Stimulated activated CD8-positive, alpha-beta memory T cell treated with anti-CD3 and anti-CD28 coated beads, Interleukin-15, amount 100 ng/mL, for 48 hours (primary cell): ENCODE data around the gene RASSF7.
A peak's percentile ranks its signal among the peaks of the same experiment; 100 is the strongest.

ENCODE experiments used
- DNase-seq, 2 donors: peaks; one replicate each; pipeline ENCODE4 v3.0.0-alpha.2; 2020; ENCODE audit warnings: low read depth in 2 of 2

Gene RASSF7

DNA sequence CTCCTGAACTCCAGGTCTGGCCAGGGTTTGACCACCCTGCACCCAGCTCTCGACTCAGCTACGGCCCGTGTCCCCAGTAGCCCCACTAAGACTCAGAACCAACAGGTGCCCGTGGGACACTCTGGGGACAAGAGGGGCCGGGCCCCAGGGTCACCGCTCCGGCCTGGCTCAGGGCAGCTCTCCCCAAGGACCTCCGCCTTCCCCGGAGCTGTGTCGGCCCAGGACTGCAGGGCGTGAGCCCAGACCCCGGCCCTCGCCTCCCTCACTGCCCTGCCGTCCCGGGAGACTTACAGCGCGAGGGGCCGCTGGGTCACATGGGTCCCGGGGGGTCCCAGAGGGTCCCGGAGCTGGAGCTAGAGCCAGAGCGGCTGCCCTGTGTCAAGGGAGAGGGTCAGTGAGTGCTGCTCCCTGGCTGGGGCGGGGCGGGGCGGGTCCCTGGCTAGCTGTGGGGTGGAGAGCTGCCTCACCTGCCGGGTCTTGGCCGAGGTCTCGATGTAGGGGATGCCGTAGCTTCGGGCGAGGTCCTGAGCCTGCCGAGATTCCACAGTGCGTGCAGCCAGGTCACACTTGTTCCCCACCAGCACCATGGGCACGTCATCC is 27.7 kb upstream of the RASSF7 start:
- DNase-seq: no peak

DNA sequence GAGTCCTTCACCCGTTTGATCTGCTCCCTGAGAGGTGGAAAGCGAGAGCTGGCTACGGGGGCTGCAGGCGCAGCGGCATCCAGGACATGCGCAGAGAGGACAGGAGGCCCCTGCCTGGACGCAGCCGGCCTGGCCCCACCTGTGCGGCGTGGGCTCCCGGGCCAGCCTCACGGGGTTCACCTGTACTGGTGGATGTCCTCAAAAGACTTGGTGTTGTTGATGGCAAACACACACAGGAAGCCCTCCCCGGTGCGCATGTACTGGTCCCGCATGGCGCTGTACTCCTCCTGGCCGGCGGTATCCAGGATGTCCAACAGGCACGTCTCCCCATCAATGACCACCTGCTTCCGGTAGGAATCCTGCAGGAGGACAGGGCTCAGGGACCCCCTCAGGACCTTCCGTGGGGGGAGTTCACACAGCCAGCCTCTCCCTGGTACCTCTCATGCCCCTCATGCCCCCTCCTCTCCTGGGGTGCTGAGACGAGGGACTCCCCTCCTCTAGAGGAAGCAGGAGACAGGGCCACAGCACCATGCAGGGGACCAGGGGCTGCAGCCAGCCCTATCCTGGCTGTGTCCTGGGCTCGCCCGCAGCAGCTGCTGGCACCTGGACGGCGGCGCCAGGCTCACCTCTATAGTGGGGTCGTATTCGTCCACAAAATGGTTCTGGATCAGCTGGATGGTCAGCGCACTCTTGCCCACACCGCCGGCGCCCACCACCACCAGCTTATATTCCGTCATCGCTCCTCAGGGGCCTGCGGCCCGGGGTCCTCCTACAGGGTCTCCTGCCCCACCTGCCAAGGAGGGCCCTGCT is 27.0 kb upstream of the RASSF7 start:
- no peak for DNase-seq

DNA sequence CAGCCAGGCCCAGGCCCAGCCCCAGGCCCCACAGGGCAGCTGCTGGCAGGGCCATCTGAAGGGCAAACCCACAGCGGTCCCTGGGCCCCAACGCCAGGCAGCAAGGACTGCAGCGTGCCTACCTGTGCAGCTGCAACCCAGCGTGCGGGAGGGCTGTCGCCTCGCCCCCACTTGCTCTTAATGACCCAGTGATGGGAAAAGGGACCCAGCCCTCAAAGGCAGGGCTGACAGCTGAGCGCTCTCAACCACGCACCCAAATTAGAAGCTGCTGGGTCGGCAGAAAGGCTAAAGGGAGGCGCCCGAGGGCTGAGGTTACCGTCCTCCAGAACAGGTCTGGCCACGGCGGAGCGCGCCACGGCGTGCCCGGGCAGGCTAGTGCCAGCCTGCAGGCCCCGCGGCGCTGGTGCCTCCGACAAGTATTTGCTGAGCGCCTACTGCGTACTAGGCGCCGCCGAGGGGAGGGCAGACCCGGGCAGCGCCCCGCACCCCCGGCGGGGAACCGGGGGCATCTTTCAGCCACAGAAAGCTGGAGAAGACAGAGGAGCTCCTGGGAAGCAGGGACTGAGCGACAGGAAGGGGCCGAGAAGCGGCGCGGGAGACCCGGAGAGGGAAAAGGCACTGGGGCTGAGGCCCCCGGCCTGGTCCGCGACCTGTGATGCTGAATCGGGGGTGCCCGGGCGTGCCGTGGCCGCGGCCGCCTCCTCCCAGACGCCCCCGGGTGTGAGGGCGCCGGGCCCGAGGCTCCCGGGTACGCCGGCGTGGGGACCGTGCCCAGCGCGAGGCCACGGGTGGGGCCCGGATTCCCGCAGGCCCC is 26.2 kb upstream of the RASSF7 start:
- no peak for DNase-seq

DNA sequence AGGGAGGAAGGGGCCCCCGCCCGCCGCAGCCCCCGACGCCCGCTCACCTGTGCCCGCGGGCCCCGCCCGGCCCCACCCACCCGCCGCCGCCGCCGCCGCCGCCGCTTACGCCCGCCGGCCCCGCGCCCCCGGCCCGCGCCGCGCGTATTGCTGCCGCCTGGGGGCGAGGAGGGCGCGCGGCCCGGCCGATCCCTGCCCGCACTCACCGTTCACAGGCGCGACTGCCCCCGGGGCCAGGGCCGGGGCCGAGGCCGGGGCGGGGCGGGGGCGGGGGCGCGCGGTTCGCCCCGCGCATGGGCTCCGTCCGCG is 25.6 kb upstream of the RASSF7 start:
- no peak for DNase-seq

DNA sequence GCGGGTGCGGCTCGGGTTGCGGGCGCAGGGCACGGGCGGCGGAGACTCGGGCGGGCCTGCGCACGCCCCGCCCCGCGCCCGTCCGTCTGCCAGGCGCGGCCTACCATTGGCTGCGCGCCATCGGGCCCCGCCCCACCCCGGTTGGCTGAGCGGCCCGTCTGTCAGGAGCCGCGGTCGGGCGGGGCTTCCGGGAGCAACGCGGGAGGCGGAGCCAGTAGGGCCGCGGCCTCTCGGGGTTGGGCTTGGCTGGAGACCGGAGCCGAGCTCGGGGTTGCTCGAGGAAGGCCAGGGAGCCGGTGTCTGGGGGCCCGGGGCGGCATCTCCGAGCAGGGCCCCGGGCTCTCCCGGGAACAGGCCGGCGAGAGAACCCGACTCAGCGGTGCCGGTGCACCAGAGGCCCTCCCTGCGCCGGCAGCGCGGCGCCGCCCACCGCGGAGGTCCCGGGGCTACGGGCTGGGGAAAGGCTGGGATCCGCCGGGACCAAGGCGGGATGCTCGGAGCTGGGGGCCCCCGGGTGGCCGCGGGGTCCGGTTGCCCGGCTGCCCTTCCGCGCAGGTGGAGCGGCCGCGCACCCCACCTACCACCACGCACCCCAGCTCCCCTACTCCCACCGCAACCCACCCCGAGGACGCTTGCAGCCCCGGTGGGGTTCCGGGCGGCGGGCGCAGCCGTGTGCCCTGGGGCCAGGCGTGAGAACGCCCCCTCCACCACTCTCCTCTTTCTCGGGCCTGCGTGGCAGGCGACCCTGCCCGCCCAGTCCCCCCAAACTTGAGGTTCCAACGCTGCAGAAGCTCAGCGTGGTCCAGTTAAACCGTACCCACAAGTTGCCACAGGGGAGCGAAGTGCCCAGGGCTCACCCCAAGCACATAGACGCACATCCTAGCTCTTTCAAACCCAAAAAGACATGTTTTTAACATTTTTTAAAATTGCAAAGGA is 25.0 kb upstream of the RASSF7 start, which contains the start of gene HRAS:
TSS of gene HRAS (minus strand) at position 58 of the 936 bp plus-strand sequence.
- DNase-seq: peak; percentile 93 to 94

DNA sequence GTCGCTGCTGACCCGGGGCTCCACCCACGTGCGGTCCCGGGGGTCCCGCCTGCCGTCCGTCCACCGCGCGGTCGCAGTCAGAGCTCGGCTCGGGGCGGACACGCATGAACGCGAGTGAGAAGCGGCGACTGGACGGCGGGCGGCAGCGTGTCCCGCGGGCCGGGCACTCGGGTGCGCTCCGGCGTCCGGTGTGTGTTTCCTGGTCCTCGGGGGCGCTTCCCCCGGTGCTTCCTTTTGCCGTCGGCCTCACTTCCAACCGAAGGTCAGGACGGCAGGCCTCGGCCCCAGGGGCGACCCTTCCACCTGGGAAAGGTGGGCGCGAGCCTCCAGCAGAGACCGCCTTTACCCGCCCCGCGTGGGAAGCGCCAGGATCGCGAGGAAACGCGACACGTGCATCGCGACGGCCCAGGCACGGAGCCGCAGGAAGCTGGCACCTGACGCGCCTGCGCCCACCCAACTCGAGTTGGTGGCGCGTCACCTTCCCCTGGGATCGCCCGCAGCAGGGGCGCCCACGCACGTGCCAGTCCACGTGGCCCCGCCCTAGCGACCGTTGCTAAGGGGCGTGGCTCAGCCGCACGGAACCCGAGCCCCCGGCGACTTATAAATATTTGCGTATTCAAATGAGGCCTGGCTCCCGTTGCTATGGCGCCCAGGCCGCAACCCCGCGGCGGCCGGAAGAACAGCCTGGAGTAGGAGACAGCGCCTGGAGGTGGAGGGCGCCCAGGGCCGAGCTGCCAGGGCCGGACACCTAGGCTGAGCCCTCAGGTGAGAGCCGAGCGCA is 23.7 kb upstream of the RASSF7 start, which contains the start of gene LRRC56:
TSS of gene LRRC56 (plus strand) at position 687 of the 781 bp plus-strand sequence. CDS start 3,158 bp downstream, outside the sequence.
- DNase-seq: peak; percentile 87 to 90

DNA sequence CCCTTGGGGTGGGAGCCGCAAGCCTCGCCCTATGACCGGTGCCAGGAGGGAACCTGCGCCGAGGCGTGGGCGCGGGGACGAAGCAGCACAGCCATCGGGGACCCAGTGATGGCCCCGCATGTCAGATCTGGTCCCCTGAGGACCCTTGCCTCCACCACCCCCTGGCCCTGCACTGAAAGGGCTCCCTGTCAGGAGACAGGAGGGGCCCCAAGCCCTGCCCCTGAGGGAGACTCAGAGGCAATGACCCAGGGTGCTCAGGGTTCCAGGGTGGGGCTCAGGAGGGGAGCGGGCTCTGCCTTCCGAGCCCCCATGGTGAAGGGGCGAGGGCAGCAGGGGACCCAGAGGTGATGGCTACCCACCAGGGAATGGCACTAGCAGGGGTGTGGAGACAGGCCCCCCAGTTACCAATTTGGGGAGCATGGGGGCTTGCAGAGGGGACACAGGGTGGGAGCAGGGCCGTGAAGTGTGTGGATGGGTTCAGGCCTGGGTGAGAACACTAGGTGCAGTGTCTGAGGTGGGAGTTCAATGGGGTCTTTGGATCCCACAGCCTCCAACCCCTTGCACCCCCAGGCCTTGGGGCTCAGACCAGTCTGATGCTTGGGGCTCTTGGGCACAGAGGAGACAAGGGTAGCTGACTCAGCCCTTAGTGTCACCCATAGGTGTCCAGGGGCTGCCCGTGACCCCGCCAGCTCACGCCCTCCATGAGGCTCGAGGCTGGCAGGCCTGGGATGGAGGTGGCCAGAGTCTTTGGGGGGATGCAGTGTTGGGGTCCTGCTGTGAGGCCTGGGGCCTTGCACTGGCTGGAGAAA is 22.9 kb upstream of the RASSF7 start:
- DNase-seq: no peak

DNA sequence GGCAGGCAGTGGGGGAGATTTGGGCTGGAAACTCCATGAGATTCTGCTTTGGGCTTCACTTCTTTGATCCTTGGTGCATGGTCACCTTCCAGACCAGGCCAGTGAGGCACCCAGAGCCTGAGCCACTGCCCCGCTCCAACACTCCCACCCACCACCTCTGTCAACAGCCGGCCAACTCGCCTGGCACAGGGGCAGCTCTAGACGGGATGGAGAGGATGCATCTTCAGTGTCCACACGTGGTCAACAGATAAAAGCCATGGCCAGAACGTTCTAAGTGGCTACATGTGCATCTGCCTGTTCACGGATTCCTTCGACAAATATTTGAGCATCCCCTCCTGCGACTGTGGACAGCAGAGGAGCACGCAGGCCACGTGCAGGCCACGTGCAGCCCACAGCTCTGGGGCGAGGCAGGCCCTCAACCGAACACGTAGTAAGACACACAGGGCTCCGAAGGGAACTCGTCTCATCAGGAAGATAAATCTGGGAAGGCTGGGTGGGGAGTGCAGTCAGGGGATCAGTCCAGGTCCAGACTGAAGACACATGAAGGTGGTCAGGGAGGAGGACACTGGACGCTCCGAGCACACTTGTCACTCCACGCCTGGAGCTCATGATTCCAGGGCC is 22.2 kb upstream of the RASSF7 start:
- DNase-seq: no peak

DNA sequence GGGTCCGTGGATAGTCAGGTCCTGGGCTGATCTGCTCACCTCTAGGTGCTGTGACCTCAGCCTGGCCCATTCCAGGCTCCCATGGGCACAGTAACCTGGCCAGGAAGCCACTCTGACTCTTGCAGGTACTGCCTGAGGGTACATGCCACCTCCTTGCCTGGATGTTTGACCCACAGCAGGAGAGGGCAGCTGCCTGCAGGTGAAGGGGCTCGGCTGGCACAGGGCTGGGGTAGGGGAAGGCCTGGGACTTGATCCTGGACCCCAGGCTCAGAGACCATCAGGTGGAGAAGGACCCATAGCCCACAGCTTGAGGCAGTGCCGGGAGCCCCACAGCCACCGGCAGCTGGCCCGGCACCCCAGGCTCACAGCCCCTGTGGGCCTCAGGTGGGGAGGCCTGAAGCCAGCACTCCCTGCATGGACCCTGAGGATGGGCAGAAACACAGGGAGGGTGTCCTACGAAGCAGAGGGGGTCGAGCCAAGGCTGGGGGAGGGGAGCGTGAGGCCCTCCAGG is 20.7 kb upstream of the RASSF7 start:
- DNase-seq: no peak

DNA sequence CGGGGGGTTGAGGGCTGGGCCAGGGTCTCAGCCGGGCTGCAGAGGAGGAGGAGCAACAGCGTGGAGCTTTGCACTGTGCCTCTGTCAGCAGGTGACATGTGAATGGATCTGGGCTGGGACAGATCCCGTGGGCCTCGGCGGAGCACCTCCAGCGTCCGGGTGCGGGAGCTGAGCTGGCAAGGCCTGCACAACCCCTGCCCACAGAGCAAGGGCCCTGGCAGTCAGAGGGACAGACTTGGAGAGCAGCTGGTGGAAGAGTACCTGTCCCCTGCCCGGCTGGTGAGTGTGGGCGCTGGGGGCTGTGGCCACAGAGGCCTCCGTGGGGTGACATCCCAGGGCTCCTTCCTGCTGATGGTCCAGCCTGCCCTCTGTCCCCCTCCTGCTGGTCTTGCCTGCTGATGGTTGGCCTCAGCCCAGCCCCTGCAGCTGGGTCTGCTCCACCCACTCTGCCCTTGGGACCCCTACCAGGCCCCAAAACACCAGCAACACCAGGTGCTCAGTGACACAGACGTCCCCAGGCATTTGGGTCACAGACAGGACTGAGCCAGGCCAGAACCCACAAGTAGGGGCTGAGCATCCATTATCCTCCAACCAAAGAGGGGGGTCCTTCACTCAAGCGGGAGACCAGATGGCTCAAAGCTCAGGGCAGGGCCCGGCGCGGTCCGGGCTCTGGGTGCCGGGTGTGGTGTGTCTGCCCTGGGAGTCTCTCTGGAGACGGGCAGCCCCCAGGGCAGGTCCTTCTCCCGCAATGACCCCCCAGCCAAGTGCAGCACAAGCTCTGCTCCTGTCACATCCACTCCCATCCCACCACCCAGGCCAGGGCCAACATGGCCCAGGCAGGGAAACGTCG is 20.0 kb upstream of the RASSF7 start:
- no peak for DNase-seq

DNA sequence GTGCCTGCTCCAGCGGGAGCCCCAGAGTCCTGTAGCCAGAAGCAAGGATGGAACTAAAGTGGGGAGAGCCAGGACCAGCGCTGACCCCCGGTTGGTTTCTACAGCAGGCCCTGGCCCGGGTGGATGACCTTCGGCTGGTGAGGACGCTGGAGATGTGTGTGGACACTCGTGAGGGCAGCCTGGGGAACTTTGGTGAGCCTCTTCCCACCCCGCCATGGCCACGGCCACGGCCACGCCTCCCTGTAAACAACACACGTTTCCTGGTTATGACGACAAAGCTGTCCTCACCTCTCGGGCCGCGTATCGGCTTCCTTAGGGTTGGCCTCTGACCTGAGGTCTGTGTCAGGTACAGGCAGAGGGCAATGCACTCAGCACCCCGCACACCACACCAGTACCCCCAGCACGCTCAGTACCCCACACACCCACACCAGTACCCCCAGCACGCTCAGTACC is 19.3 kb upstream of the RASSF7 start:
- no peak for DNase-seq

DNA sequence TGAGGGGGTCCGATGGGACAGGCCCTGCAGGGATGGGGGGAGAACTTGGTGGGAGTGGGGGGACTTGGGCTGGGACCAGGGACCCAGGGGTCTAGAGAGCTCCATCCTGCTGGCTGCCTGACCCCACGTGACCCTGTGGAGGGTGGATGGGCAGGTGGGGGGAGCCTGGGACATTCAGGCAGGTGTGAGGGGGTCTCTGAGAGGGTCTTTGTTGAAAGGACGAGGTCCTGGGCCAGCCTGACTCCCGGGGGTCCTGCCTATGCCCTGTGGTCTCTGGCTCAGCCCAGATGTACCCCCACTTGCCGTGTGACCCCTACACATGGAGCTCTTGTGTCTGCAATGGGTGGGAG is 16.0 kb upstream of the RASSF7 start:
- no peak for DNase-seq

DNA sequence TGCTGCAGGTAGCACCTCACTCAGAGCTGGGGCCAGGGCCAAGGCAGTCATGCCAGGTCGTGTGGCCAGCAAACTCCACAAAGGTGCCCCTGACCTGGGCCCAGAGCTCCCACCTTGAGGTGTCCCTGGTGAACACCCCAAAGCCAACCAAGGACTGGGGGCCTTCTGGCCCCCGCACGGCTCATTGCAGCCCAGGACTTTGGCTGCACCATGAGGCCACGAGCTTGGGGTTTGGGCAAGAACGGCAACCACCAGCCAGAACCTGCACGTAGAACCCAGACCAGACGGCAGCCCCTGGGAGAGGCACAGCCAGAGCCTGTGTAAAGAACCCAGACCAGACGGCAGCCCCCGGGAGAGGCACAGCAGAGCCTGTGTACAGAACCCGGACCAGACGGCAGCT is 15.6 kb upstream of the RASSF7 start:
- no peak for DNase-seq

DNA sequence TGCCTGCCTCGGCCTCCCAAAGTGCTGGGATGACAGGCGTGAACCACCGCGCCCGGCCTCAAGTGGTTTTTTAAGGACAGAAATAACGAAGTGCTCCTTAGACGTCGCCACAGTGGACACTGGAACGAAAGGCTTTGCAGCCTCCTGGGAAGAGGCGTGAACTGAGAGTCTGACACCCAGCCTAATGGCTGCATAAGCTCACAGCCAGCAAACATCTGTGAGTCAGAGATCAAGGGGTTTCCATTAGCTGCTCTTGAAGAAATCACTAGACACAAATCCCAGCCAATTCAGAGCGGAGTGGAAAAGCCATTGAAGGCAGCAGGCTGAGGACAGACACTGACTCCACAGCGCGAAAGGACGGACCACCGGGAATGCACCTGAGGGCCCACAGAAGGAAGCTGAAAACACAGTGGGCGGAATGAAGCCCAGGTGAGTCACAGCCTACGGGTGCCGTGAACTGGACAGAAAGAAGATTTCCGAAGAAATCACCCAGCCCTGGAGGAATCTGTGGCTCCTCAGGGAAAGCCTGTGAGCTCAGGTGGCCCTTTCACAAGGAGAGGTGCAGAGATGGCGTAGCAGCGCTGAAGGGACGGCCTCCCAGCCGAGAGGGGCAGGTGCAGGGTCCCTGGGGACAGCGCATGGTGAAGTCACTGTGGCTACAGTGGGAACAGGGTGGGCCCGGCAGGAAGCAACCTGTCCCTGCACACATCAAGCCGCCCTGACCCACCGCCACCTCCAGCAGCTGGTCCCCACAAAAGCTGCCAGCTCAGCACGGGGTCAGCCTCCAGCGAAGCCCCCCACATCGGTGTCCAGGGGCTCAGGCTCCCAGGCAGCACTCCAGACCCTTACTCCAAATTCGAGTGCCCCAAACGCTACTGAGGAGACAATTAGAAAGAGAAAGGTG is 11.8 kb upstream of the RASSF7 start:
- no peak for DNase-seq

DNA sequence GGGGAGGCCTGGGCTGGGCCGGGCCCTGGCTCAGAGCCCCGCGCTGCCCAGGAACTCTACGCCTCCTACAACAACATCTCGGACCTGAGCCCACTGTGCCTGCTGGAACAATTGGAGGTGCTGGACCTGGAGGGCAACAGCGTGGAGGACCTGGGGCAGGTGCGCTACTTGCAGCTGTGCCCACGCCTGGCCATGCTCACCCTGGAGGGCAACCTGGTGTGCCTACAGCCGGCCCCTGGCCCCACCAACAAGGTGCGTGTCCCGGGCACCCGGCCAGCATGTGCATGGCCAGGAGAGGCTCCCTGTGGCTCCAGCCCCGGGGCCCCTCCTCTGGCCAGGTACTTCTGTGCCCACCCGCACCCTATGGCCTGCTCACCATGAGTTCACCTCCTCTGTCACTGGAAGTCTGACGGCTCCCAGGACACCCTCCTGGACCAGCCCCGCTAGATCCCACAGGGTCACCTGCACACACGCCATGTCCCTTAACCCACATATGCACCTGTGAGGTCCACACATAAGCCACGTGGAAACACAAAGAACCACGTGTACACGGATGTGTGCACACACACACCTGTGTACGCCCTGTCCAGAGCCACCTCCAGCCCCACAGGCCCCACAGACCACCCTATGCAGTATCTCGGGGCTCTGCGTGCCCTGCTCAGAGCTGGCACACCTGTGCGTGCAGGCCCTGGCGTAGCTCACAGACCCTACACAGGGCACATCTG is 10.6 kb upstream of the RASSF7 start:
- no peak for DNase-seq

DNA sequence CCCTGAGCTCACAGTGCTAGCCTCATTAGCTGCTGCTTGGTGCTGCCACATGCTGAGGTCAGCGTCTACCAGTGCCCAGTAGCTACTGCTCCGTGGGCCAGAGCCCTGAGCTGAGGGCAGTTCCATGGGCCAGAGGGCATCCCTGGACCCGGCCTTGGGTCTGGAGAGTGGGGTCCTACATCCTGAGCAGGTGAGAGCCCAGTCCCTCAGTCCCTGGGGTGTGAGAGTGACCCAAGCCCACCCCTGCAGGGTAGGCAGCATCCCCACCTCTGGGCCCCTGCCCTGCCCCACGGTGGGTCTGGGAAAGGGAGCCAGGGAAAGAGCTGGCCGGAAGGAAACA is 10.1 kb upstream of the RASSF7 start:
- DNase-seq: no peak

DNA sequence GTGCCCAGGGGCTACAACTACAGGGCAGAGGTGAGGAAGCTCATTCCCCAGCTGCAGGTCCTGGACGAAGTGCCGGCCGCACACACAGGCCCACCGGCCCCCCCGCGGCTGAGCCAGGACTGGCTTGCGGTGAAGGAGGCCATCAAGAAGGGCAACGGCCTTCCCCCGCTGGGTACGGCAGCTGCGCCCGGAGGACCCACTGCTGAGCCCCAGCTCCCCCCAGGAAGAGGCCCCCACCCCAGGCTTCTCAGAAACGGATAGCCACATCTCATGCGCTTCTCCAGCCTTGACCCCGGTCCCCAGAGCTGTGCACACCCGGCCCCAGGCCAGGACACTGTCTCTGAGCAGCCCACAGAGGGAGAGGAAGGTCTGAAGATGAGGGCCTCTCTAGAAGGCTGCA is 9.6 kb upstream of the RASSF7 start:
- DNase-seq: no peak
